Peyer's patch (tissue), 4 donors: ENCODE data around the gene CDK6. TPM values are rescaled to one million over a fixed set of nuclear protein-coding genes. Genes with fewer than 3 reads are reported as not detected.

Experiments used
- DNase-seq, 3 donors: peaks; one replicate each; pipeline ENCODE4 v3.0.0-alpha.2; 2017 to 2019
- H3K27ac ChIP-seq, 4 donors: fragments of 200-600 bp; sonication (generic); one replicate each; pipeline ENCODE4 v1.5.1; 2016 to 2019
- H3K27me3 ChIP-seq, 2 donors: fragments of 200-600 bp; sonication (generic); one replicate each; pipeline ENCODE4 v1.5.1; 2019
- H3K36me3 ChIP-seq, 3 donors: fragments of 200-600 bp; sonication (generic); one replicate each; pipeline ENCODE4 v1.5.1; 2016 to 2019
- H3K4me1 ChIP-seq, 4 donors: fragments of 200-600 bp; sonication (generic); one replicate each; pipeline ENCODE4 v1.5.1; 2016 to 2019
- H3K4me3 ChIP-seq, 4 donors: fragments of 200-600 bp; sonication (generic); 1 replicate in 3 of 4; 2 replicates in 1 of 4; pipeline ENCODE4 v1.5.1; 2016 to 2019; ENCODE audit warnings: mild to moderate bottlenecking in 1 of 4
- H3K9me3 ChIP-seq, 4 donors: fragments of 200-600 bp; sonication (generic); one replicate each; pipeline ENCODE4 v1.5.1; 2016 to 2019; ENCODE audit warnings: mild to moderate bottlenecking in 1 of 4
- POLR2A ChIP-seq, 2 donors: fragments of 450-650 bp; IDR thresholded peaks; one replicate each; pipeline ENCODE4 v1.5.1; 2017; ENCODE audit warnings: antibody characterized with exemption in 2 of 2, mild to moderate bottlenecking in 2 of 2, moderate library complexity in 2 of 2
- total RNA-seq, 4 donors: library from RNA; depleted of rRNA; stranded (reverse); fragments of >200 nt; gene quantifications; one replicate each; pipeline ENCODE4 v1.1.0, GENCODE V29; 2016
- TF ChIP-seq, protein P1 (sequence below), 6 experiments: fragments of 450-650 bp in 4 of 6; fragments of 200-600 bp in 2 of 6; sonication (generic) in 1 of 6; IDR thresholded peaks; one replicate each; pipeline ENCODE4 v1.5.1; 2017 to 2019; ENCODE audit warnings: antibody characterized with exemption in 6 of 6, mild to moderate bottlenecking in 3 of 6, moderate library complexity in 1 of 6

Gene CDK6
- total RNA-seq, 4 donors from 2014 or later, result 25.6 to 75.1 (median 55.4) TPM

DNA sequence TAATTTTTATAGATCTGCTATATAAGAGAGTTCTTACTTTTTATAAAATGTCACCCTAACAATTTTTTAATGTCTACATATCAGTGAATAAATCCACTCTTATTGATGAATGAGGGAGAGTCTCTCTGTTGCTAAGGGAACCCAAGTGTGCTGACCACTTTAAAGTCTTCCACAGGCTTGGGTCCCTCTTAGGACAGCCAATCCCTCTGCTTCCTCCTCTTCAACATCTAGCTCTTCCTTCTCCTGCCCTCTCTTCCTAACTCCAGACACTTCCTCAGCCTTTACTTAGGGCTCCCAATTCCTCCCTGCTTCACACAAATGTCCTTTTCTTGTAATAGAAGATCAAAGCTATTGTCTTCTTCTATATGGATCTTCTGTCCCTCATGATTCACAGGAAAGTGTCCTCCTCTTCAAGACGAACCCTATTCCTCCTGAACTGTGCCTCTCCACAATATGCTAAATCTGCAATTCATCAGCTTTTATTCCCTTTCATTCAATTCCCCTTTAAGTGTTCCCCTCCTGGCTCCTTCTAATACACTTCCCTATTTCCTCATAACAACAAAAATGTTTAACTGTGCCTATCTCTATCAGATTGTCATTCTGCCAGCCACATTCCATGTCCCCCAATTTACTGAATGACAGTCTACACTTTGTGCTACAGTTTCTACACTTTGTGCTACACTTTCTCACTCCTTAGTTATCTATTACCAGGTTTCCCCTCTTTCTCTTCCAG lies 37.7 kb downstream of the CDK6 start:
- no peaks in the 10 kb centered on the region for H3K9me3 ChIP-seq
- TF ChIP-seq, protein P1, sequence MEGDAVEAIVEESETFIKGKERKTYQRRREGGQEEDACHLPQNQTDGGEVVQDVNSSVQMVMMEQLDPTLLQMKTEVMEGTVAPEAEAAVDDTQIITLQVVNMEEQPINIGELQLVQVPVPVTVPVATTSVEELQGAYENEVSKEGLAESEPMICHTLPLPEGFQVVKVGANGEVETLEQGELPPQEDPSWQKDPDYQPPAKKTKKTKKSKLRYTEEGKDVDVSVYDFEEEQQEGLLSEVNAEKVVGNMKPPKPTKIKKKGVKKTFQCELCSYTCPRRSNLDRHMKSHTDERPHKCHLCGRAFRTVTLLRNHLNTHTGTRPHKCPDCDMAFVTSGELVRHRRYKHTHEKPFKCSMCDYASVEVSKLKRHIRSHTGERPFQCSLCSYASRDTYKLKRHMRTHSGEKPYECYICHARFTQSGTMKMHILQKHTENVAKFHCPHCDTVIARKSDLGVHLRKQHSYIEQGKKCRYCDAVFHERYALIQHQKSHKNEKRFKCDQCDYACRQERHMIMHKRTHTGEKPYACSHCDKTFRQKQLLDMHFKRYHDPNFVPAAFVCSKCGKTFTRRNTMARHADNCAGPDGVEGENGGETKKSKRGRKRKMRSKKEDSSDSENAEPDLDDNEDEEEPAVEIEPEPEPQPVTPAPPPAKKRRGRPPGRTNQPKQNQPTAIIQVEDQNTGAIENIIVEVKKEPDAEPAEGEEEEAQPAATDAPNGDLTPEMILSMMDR (IDR thresholded peaks at IDR 0.05), result no peak
- no peak for TF ChIP-seq POLR2A (IDR thresholded peaks at IDR 0.05)
- no peaks in the 10 kb centered on the region for H3K36me3 ChIP-seq
- no peaks in the 10 kb centered on the region for H3K27me3 ChIP-seq
- no peak for DNase-seq
- H3K4me1 ChIP-seq, result no peaks in the 10 kb centered on the region
- no peak overlapping the region for H3K4me3 ChIP-seq
- H3K27ac ChIP-seq, result no peak overlapping the region

DNA sequence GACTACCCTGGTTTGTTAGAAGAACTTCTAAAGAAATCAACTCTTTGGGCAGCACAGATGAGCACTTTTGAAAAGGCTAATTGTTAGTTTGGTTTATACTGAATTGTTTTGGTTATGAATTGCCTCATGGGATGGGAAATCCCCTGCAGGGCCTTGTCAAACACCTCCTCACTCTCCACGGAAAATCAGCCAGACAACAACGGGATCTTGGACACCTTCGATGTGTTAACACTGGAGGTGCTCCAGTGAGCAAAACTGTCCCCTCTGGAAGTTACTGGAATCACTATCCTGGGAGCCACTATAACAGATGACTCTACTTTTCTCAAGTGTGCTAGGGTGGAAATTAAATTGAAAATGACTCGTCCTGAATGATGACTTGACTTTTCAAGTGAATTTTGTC lies 38.7 kb downstream of the CDK6 start:
- H3K27ac ChIP-seq, result no peak overlapping the region
- H3K4me1 ChIP-seq, result no peaks in the 10 kb centered on the region

DNA sequence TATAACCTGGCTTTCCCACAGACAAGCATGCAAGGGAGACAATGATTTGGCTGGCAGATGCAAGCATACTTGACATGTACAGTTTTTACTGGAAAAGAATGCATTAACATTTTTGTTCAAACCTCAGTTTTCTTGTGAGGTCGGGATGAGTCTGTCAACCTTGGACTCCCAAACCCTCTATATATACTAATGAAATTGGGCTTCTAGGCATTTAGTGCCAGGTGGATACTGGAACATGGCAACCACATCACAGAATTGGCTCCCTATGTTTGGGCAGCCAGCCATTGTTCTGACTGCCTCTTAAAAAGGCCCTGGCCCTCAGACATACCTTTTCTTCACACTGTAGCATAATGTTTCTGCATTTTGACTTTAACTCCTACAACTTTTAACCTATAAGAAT lies 39.1 kb downstream of the CDK6 start:
- no peak overlapping the region for H3K4me3 ChIP-seq
- DNase-seq, result no peak
- TF ChIP-seq, protein P1 (IDR thresholded peaks at IDR 0.05), result no peak
- TF ChIP-seq POLR2A (IDR thresholded peaks at IDR 0.05), result no peak
- H3K36me3 ChIP-seq, result no peaks in the 10 kb centered on the region
- H3K27ac ChIP-seq, result no peak overlapping the region
- H3K9me3 ChIP-seq, result no peaks in the 10 kb centered on the region
- H3K4me1 ChIP-seq, result no peaks in the 10 kb centered on the region
- H3K27me3 ChIP-seq, result no peaks in the 10 kb centered on the region

More for the DNA sequence above, 38.7 kb downstream of the CDK6 start:
- H3K4me3 ChIP-seq, result no peak overlapping the region
- no peaks in the 10 kb centered on the region for H3K27me3 ChIP-seq
- no peaks in the 10 kb centered on the region for H3K36me3 ChIP-seq
- no peaks in the 10 kb centered on the region for H3K9me3 ChIP-seq
- DNase-seq, result no peak
- no peak for TF ChIP-seq POLR2A (IDR thresholded peaks at IDR 0.05)
- TF ChIP-seq, protein P1 (IDR thresholded peaks at IDR 0.05), result no peak

DNA sequence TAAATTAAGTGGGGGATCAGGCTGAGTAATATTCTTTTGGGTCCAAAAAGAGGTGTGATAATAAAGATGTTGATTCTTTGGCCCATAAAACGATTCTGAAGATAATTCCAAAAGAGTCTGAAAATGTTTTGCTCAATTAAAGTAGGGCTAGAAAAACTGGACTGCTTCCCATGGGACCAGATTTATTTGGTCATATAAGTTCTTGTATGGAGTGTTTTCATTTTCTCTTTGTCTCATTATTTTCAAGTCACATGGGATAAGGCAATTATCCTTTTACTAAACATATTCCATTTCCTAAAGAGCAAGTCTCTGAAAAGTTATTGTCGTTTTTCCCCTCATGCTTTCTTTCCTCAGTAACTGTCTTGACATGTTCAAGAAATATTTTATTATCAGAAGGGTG lies 41.5 kb downstream of the CDK6 start:
- Histone ChIP-seq H3K9me3 (no peaks in the 10 kb centered on the region), H3K36me3 (no peaks in the 10 kb centered on the region), H3K4me1 (no peaks in the 10 kb centered on the region), H3K4me3 (no peak overlapping the region), H3K27me3 (no peaks in the 10 kb centered on the region), H3K27ac (no peak overlapping the region)
- TF ChIP-seq, protein P1 (IDR thresholded peaks at IDR 0.05), result no peak
- no peak for TF ChIP-seq POLR2A (IDR thresholded peaks at IDR 0.05)
- DNase-seq, result no peak

DNA sequence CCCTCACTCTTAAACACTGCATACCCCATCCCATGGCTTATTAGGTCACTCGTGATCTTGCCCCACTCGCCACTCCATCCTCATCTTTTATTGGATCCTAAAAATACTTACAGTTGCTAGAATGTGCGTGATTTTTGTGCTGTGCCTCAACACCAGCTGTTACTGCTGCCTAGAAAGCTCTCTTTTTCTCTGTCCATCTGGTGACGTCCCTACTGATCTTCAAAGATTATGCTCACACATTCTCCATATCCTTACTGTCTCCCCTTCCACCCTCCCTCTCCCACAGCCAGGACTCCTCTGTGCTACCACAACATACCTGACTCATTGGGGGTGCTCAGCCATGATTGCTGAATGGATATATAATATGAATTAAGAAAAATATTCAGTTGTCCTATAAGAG lies 42.0 kb downstream of the CDK6 start:
- Histone ChIP-seq H3K36me3 (no peaks in the 10 kb centered on the region), H3K4me1 (no peaks in the 10 kb centered on the region), H3K4me3 (no peak overlapping the region), H3K27me3 (no peaks in the 10 kb centered on the region), H3K9me3 (no peaks in the 10 kb centered on the region), H3K27ac (no peak overlapping the region)
- no peak for DNase-seq
- TF ChIP-seq POLR2A (IDR thresholded peaks at IDR 0.05), result no peak

DNA sequence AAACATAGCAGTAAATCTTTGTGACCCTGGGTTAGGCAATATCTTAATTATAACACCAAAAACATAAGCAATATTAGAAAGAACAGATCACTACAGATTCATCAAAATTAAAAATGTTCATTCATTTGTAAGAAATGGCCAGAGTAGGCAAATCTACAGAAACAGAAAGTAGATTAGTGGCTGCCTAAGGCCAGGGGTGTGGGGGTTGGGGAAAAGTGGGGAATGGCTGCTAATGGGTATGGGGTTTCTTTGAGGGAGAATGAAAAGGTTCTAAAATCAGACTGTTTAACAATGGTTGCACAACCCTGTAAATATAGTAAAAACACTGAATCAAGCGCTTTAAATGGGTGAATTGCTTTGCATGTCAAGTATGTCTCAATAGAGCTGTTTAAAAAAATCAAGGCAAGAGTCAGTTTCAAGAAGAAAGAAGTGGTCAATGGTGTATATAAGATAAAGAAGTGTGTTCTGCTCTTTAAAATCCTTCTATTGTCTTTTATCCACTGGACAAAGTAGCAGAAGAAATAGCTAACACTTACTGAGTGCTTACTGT lies 42.6 kb downstream of the CDK6 start:
- no peak overlapping the region for H3K27ac ChIP-seq
- no peaks in the 10 kb centered on the region for H3K9me3 ChIP-seq
- DNase-seq, result no peak
- H3K27me3 ChIP-seq, result no peaks in the 10 kb centered on the region
- TF ChIP-seq, protein P1 (IDR thresholded peaks at IDR 0.05), result no peak
- no peak for TF ChIP-seq POLR2A (IDR thresholded peaks at IDR 0.05)
- no peaks in the 10 kb centered on the region for H3K4me1 ChIP-seq
- H3K4me3 ChIP-seq, result no peak overlapping the region
- H3K36me3 ChIP-seq, result no peaks in the 10 kb centered on the region
